Body of pancreas (tissue), 4 donors: ENCODE results near the gene ALDH1A2.

Experiments used
- CTCF ChIP-seq, 7 experiments: fragments of 450-650 bp in 4 of 7; fragments of 200-600 bp in 3 of 7; sonication (generic) in 3 of 7; IDR thresholded peaks; one replicate each; pipeline ENCODE4 v1.5.1; 2016 to 2019; ENCODE audit warnings: antibody characterized with exemption in 7 of 7
- POLR2A ChIP-seq, 3 donors: fragments of 450-650 bp; IDR thresholded peaks; one replicate each; pipeline ENCODE4 v1.6.1; 2016; ENCODE audit warnings: antibody characterized with exemption in 3 of 3, mild to moderate bottlenecking in 2 of 3

GRCh38 chr15:57962887-57963286 is 102.6 kb downstream of the ALDH1A2 start:
- no peak for TF ChIP-seq CTCF (IDR thresholded peaks at IDR 0.05)
- no peak for TF ChIP-seq POLR2A (IDR thresholded peaks at IDR 0.05)
